Skeletal muscle satellite cell (primary cell): ENCODE measurements around the gene ACTG2. TPM values are rescaled to one million over a fixed set of nuclear protein-coding genes. Genes with fewer than 3 reads are reported as not detected.

ENCODE experiments used
- H3K27me3 ChIP-seq: 2 replicates; pipeline ENCODE4 v1.7.0; 2013; ENCODE audit warnings: low read length; ENCODE audit not compliant: control insufficient read depth, insufficient read depth
- H3K36me3 ChIP-seq: 2 replicates; pipeline ENCODE4 v1.7.0; 2013; ENCODE audit warnings: mild to moderate bottlenecking, control low read depth, low read length; ENCODE audit not compliant: insufficient read depth
- H3K4me1 ChIP-seq: 2 replicates; pipeline ENCODE4 v1.7.0; 2013; ENCODE audit warnings: low read length; ENCODE audit not compliant: control insufficient read depth, insufficient read depth
- H3K4me2 ChIP-seq: 2 replicates; pipeline ENCODE4 v1.7.0; 2013; ENCODE audit warnings: mild to moderate bottlenecking, low read length
- H3K4me3 ChIP-seq: 2 replicates; pipeline ENCODE4 v1.7.0; 2013; ENCODE audit warnings: low read length
- H3K9ac ChIP-seq: 2 replicates; pipeline ENCODE4 v1.7.0; 2013; ENCODE audit warnings: mild to moderate bottlenecking, low read depth, low read length, moderate library complexity
- H3K9me3 ChIP-seq: replicated peaks from 2 replicates; pipeline ENCODE4 v1.7.0; 2013; ENCODE audit warnings: mild to moderate bottlenecking, control low read depth, low read length
- total RNA-seq: library from RNA; depleted of rRNA; stranded (reverse); fragments of >200 nt; gene quantifications from 2 replicates; pipeline ENCODE4 v1.2.3, GENCODE V29; 2012; rRNA removed

ACTG2 gene
- 0.25 and 1.3 TPM in 2 replicates for total RNA-seq

DNA sequence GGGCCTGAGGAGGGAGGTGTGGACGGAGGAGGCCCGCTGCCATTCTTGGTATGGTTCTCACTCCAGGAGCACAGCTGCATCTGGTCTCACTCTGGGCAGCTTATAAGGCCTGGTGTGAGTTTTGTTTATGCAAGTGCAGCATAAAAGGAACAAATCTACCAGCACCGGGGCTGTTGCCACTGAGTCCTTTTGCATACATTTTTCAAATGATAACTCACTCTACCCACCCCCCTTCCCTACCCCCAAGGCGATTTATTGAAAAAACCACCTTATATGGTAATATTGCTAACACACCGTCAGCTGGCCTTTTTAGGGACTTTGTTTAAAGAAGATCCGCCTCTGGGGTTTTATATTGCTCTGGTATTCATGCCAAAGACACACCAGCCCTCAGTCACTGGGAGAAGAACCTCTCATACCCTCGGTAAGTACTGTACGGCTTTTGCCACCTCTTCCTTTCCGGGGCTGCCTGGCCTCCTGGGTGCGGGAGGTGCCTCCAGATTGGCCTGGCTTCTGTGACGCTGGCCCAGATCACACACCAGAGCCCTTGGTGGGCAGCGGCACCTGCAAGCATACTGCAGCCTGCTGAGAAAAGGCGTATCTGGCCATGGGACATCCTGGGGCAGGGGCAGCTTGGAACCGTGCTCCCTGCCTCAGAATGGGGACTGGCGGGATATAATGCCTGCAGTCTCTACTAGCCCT lies at the start of gene ACTG2:
ACTG2 (plus strand) TSS at position 378 of the 699 bp plus-strand sequence. CDS start 8,304 bp downstream, outside the sequence.
- Histone ChIP-seq H3K36me3 (no peaks in the 10 kb centered on the region), H3K9me3 (no peaks in the 10 kb centered on the region), H3K4me3 (no peak within 1 kb of the TSS), H3K4me1 (no peaks in the 10 kb centered on the region), H3K27me3 (peaks cover 35% of the 10 kb centered on the region), H3K4me2 (no peak within 1 kb of the TSS), H3K9ac (no peak within 1 kb of the TSS)

DNA sequence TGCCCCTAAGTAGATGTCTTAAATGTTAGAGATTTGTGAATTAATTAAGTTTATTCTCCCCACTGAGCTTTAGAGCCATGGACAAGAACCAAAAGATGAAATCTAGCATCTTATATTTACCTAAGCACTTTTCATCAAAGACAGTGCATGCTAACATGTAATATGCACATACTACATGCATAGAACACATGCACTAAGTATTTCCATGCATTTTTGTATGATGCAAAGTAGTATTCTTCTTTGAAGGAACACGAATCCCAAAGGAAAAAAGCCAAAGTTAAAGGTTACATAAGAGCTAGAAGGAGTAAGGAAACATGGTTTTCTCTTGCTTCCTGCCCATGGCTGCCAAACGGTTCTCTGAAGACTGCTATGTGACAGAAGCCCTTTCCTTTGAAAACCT lies 48.7 kb upstream of the ACTG2 start:
- H3K9me3 ChIP-seq: no peaks in the 10 kb centered on the region
- no peak overlapping the region for H3K9ac ChIP-seq
- H3K4me3 ChIP-seq: no peak overlapping the region
- H3K27me3 ChIP-seq: no peaks in the 10 kb centered on the region
- H3K4me2 ChIP-seq: no peak overlapping the region
- H3K36me3 ChIP-seq: peaks cover 43% of the 10 kb centered on the region
- H3K4me1 ChIP-seq: peaks cover 9% of the 10 kb centered on the region

DNA sequence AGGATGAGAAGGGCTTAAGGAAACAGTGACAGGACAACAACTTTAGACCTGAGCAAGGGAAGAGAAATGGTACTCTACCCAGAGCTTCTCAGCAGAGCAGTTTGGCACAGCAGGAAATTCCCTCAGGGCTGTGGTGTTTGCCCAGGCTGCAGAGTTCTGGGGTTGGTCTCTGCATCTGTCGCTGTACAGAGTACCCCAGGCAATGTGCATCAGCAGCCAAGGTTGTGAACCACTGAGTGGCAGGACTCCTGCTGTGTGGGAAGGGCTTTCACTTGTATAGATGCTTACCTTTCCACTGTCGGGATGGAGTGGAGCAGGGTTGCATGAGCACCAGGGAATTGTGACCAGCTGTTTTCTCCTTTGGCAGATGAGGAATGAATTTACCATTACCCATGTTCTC lies 42.8 kb upstream of the ACTG2 start:
- H3K4me2 ChIP-seq: no peak overlapping the region
- H3K9ac ChIP-seq: no peak overlapping the region
- H3K4me3 ChIP-seq: no peak overlapping the region
- H3K4me1 ChIP-seq: peaks cover 10% of the 10 kb centered on the region
- peaks cover 75% of the 10 kb centered on the region for H3K36me3 ChIP-seq
- no peaks in the 10 kb centered on the region for H3K9me3 ChIP-seq
- no peaks in the 10 kb centered on the region for H3K27me3 ChIP-seq

DNA sequence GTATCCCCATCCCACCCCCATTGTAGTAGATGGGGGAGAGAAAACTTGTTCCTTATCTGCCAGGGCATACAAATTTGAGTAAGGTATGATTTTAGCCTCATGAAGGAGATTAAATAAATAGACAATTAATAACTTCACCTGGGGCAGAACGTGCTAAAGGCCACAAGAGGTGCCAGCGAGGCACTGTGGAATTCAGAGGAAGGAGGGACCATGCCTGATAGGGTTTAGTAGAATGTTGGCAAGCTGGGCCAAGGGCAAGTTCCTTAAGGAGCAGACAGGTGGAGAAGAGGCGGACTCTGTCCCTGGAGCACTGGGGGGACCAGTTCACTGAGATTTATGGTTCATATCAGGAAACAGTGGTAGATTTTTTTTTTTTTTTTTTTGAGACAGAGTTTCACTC lies 41.5 kb upstream of the ACTG2 start:
- peaks cover 15% of the 10 kb centered on the region for H3K4me1 ChIP-seq
- no peaks in the 10 kb centered on the region for H3K27me3 ChIP-seq
- H3K4me2 ChIP-seq: no peak overlapping the region
- H3K9ac ChIP-seq: no peak overlapping the region
- peaks cover 72% of the 10 kb centered on the region for H3K36me3 ChIP-seq
- H3K9me3 ChIP-seq: no peaks in the 10 kb centered on the region
- H3K4me3 ChIP-seq: no peak overlapping the region

DNA sequence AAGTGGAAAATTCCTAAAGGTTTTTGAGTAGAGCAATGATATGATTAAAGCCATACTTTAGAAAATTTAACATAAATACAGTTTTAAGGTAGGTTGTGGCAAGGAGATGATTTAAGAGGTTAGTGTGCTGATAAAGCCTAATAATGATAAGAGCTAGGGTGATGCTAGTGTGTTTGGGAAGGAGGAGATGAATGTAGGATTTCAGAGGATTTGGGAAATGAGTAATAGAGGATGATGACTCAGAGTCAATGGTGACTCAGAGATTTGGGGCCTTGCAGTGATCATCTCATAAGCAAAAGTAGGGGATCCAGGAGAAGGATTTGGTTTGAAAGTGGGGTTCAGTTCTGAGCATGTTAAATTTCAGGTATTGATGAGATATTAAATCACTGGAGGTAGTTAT lies 40.8 kb upstream of the ACTG2 start:
- Histone ChIP-seq H3K27me3 (no peaks in the 10 kb centered on the region), H3K4me1 (peaks cover 22% of the 10 kb centered on the region), H3K4me3 (no peak overlapping the region), H3K9me3 (no peaks in the 10 kb centered on the region), H3K36me3 (peaks cover 74% of the 10 kb centered on the region), H3K9ac (no peak overlapping the region), H3K4me2 (peak overlapping the region; percentile 11)

DNA sequence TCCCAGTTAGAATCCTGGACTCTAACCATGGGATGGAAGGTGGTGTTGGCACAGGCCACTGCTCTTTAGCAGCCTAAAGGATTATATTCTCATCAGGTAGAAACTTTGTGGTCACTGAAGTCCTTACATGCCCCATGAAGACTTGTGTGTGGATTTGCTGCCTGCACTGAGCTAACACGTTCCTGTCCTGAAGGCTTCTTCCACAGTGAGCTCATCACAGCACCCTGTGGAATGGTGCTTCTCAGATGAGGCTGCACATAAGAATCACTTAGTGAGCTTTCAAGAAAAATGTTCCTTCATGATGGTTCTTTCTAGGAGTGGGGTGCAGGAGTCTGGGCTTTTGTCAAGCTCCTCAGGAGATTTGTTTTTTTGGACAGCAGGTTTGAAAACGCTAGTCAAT lies 37.3 kb upstream of the ACTG2 start:
- no peaks in the 10 kb centered on the region for H3K27me3 ChIP-seq
- H3K4me2 ChIP-seq: no peak overlapping the region
- no peak overlapping the region for H3K9ac ChIP-seq
- no peaks in the 10 kb centered on the region for H3K9me3 ChIP-seq
- peaks cover 31% of the 10 kb centered on the region for H3K4me1 ChIP-seq
- H3K36me3 ChIP-seq: peaks cover 60% of the 10 kb centered on the region
- no peak overlapping the region for H3K4me3 ChIP-seq

DNA sequence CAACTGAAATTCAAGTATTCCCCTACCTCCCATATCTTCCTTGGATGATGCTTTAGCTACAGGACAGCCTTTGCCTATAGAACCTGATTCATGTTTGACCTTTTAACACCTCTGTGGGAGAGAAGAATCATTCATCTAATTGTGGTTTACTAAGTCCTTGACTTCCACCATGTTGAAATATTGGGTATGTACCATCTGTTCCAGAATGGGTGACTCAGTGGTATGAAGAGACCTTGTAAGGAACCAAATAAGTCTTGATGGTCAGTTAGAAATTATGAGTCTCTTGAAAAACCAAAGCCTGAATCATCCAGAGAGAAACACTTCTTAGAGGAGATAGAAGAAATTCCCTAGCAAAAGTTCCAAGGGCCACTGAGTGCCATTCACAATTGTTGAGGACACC lies 36.6 kb upstream of the ACTG2 start:
- no peak overlapping the region for H3K4me2 ChIP-seq
- peak overlapping the region; percentile 25 for H3K4me3 ChIP-seq
- peaks cover 61% of the 10 kb centered on the region for H3K36me3 ChIP-seq
- H3K27me3 ChIP-seq: no peaks in the 10 kb centered on the region
- H3K9ac ChIP-seq: no peak overlapping the region
- peaks cover 31% of the 10 kb centered on the region for H3K4me1 ChIP-seq
- no peaks in the 10 kb centered on the region for H3K9me3 ChIP-seq

DNA sequence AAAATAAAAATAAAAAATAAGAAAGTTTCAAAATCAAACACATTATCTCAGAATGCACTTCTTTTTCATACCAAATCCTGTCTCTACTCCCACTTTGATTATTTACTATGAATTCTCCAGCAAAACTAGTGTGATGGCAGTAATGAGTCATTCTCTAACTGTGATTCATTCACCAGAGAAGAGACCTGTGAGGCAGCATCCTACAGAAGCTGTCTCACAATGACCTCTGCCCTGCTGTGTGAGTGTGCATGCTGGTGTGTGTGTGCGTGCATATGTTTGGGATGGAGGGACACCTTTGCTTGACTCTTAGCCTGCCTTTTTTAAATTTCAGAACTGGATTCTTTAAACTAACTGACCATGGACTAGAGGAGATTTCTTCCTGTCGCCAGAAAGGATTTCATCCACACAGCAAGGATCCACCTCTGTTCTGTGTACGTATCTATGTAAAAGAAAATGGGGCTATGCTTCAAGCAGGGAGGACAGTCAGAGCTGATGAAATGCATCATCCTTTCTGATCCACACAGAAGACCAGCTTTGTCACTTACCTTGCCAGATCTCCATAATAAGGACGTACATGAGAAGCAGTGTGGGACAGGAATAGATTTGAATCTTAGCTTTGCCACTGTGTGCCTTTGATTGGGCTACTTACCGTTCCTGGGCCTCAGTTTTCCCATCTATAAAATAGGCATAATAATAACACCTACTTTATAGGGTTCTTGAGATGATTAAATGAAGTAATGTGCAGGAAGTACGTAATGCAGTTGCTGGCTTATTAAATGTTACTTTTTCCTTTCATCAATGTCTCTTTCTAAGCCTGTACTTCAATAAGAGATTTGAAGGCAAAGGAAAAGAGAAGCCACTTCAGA lies 32.9 kb upstream of the ACTG2 start:
- H3K9ac ChIP-seq: no peak overlapping the region
- H3K4me2 ChIP-seq: no peak overlapping the region
- peaks cover 59% of the 10 kb centered on the region for H3K36me3 ChIP-seq

DNA sequence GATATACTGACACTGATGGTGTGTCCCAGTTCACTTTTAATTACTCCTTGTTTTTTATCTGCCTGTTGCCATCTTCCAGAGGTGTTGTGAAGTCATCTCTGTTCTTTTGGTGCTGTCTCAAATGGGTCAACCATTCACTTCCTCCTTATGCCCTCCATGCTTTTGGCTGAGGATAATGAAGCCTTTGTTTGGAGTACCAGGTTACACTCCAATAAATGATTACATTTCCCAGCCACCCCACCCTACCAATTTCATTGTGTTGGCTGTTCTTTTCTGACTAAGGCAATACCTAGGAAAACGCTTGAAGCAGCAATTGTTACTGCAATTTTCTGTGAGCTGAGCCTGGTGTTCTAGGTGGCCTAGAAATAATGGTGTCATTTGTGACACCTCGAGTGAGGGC lies 29.8 kb upstream of the ACTG2 start:
- Histone ChIP-seq H3K36me3 (peaks cover 59% of the 10 kb centered on the region), H3K9ac (no peak overlapping the region), H3K4me1 (peaks cover 8% of the 10 kb centered on the region), H3K27me3 (no peaks in the 10 kb centered on the region), H3K4me3 (no peak overlapping the region), H3K9me3 (no peaks in the 10 kb centered on the region), H3K4me2 (no peak overlapping the region)

More for the DNA sequence above, 32.9 kb upstream of the ACTG2 start:
- peaks cover 21% of the 10 kb centered on the region for H3K4me1 ChIP-seq
- H3K4me3 ChIP-seq: no peak overlapping the region
- H3K27me3 ChIP-seq: no peaks in the 10 kb centered on the region
- H3K9me3 ChIP-seq: no peaks in the 10 kb centered on the region

DNA sequence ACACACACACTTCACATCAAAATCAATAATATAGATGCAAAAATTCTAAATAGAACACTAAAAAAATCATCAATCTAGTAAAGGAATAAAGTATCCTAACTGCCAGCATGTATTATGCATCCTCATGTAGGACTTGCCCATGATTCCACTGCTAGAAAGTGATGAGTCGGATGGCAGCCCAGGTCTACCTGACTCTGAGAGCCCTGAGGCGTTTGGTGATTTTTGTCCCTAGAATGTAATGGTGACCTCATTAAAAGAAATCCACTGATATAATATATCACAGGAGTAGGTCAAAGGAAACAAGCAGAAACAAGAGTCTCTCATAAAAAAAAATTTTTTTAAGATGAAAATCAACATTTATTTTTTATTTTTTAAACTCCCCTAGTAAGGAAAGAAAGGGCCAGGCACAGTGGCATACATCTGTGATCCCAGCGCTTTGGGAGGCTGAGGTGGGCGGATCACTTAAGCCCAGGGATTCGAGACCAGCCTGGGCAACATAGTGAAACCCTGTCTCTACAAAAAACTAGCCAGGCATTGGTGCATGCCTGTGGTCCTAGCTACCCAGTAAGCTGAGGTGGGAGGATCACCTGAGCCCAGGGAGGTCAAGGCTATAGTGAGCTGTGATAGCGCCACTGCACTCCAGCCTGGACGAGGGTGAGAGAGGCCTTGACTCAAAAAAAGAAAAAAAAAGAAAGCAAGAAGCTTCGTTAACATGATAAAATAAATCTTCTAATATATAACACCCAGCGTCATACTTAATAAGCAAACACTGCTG lies 24.4 kb upstream of the ACTG2 start:
- Histone ChIP-seq H3K4me2 (no peak overlapping the region), H3K4me1 (peaks cover 10% of the 10 kb centered on the region), H3K4me3 (no peak overlapping the region), H3K9me3 (no peaks in the 10 kb centered on the region), H3K36me3 (peaks cover 33% of the 10 kb centered on the region), H3K9ac (no peak overlapping the region), H3K27me3 (no peaks in the 10 kb centered on the region)

DNA sequence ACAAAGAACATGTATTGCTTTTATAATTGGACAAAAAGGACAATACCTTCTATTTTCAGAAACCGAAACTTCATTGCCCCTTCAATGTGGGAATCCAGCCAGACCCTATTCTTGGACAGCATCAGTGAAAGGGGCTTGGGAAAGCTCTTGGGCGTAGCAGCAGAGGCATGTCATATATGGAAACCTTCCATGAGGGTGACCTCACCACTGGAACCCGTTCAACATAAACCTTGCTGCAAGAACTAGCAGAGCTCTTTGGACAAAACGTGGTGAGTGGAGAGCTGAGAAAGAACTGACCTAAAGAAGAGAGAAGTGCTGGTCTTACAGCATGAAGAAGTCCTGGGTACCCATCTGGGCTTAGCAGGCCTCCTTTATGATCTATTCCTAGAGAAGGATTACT lies 22.7 kb upstream of the ACTG2 start:
- H3K4me1 ChIP-seq: peaks cover 10% of the 10 kb centered on the region
- no peak overlapping the region for H3K9ac ChIP-seq
- no peaks in the 10 kb centered on the region for H3K27me3 ChIP-seq
- peaks cover 22% of the 10 kb centered on the region for H3K36me3 ChIP-seq
- peak overlapping the region; percentile 26 for H3K4me2 ChIP-seq
- no peaks in the 10 kb centered on the region for H3K9me3 ChIP-seq
- H3K4me3 ChIP-seq: no peak overlapping the region
